ENCODE results near the gene AUTS2. TPM values are rescaled to one million over a fixed set of nuclear protein-coding genes. Genes with fewer than 3 reads are reported as not detected.

AUTS2 gene
- total RNA-seq, 1 experiment from 2014 or later = 256 TPM

- no peak overlapping the region for H2BK20ac ChIP-seq (ENCODE audit: low read depth, low read length, poor library complexity, severe bottlenecking)
- no peak overlapping the region for H3K56ac ChIP-seq (ENCODE audit: insufficient read length, low read depth, low read length)
- H4K91ac ChIP-seq (ENCODE audit: insufficient read length, low read depth, low read length) = no peak overlapping the region
- H3K27me3 ChIP-seq (ENCODE audit: insufficient read depth, low read length) = no peaks in the 10 kb centered on the region
- no peak for TF ChIP-seq CTCF (conservative IDR thresholded peaks at IDR 0.05)
- no peak overlapping the region for H3K18ac ChIP-seq (ENCODE audit: insufficient read length, low read depth, low read length)
- Mint-ChIP-seq H3K9me3 (no peaks in the 10 kb centered on the region), H3K4me3 (no peak overlapping the region; a peak in 1 of 5 replicates), H3K36me3 (ENCODE audit: insufficient read depth in 1 of 3, low read depth in 3 of 3) (peaks cover 0 to 38% (median 36%) of the 10 kb centered on the region in 3 experiments; a peak in 5 of 7 replicates), H3K27ac (peak overlapping the region in 1 of 3 experiments; percentile 38; a peak in 2 of 7 replicates), H3K27me3 (ENCODE audit: low read depth) (no peaks in the 10 kb centered on the region; the same call in 1 of the 2 replicates), H3K4me1 (peaks cover 55 to 77% of the 10 kb centered on the region in 2 experiments)
- H4K20me1 ChIP-seq (ENCODE audit: control insufficient read depth, insufficient read depth, insufficient read length) = no peaks in the 10 kb centered on the region
- no peak overlapping the region for H3K27ac ChIP-seq (ENCODE audit: insufficient read length, low read depth, low read length)
- peaks cover 31% of the 10 kb centered on the region for H3K79me2 ChIP-seq (ENCODE audit: insufficient read depth, low read length)
- H3K4ac ChIP-seq (ENCODE audit: low read depth, low read length) = no peak overlapping the region
- no peak overlapping the region for H3K4me2 ChIP-seq (ENCODE audit: insufficient read depth, insufficient read length, low read length)
- no peaks in the 10 kb centered on the region for H3K9me3 ChIP-seq (ENCODE audit: control insufficient read depth, low read depth, low read length)
- H3K23ac ChIP-seq (ENCODE audit: insufficient read length, low read depth, low read length) = no peak overlapping the region
- H2AK5ac ChIP-seq (ENCODE audit: insufficient read length, low read length) = no peak overlapping the region
- H4K8ac ChIP-seq (replicated peaks; ENCODE audit: insufficient read length, low read depth, low read length) = no peak overlapping the region
- no peak overlapping the region for H2BK5ac ChIP-seq (ENCODE audit: insufficient read length, low read length)
- H4K5ac ChIP-seq (ENCODE audit: insufficient read length, low read depth, low read length) = no peak overlapping the region
- no peak overlapping the region for H2BK120ac ChIP-seq (ENCODE audit: low read depth, low read length, poor library complexity, severe bottlenecking)
- no peak overlapping the region for H2BK12ac ChIP-seq (ENCODE audit: insufficient read length, low read depth, low read length)
- no peak overlapping the region for H3K9ac ChIP-seq (ENCODE audit: extremely low read depth, insufficient read length, low read length)
- peaks cover 9% of the 10 kb centered on the region for H3K79me1 ChIP-seq (ENCODE audit: insufficient read depth, low read depth, low read length, poor library complexity, severe bottlenecking)
- WGBS (ENCODE audit: extremely low coverage, insufficient read length, low lambda C conversion rate) = no CpG with 5 or more reads among the region's 9 CpGs
- no peak for DNase-seq
- H3K23me2 ChIP-seq (ENCODE audit: insufficient read length, low read depth, low read length, poor library complexity, severe bottlenecking) = no peaks in the 10 kb centered on the region
- H3K14ac ChIP-seq (ENCODE audit: insufficient read depth, low read length) = no peak overlapping the region
- H3K4me1 ChIP-seq (ENCODE audit: insufficient read depth, low read length) = peaks cover 6% of the 10 kb centered on the region; the same call in 1 of the 2 replicates
- no peak overlapping the region for H2BK15ac ChIP-seq (ENCODE audit: low read depth, low read length)
- no peak overlapping the region for H2AFZ ChIP-seq (ENCODE audit: low read length)
- no peak overlapping the region for H3T11ph ChIP-seq (ENCODE audit: low read length)
Observed at GRCh38 chr7:70743531-70744325, 1145.5 kb downstream of the AUTS2 start.

Measured in H9 (cell line).